ENCODE measurements around the gene TUBB2A. TPM values are rescaled to one million over a fixed set of nuclear protein-coding genes. Genes with fewer than 3 reads are reported as not detected.

The TUBB2A gene
- total and polyA plus RNA-seq, 2 of the 8 experiments (the other 6 are each of a cell fraction or from before 2014, with no cell fraction given) = 315 to 330 TPM

GRCh38 chr6:3194535-3195419 lies 37.4 kb upstream of the TUBB2A start:
- H4K8ac ChIP-seq (ENCODE audit: extremely low read depth, insufficient read depth, low read length) = no peak overlapping the region
- ChIA-PET CTCF (ENCODE audit: partially characterized antibody) (interaction anchor here (0.7 to 4.5 kb wide), 21 partner anchors 8 to 171 kb away, joined by 3 to 25 read pairs (median 3); partner anchors contain the start of gene TUBB2A), POLR2A (ENCODE audit: partially characterized antibody) (interaction anchor here (0.9 to 4.0 kb wide), 14 partner anchors 8 to 87 kb away, joined by 3 to 32 read pairs (median 4); partner anchors contain the start of genes TUBB2A and TUBB2B)
- H2BK20ac ChIP-seq (ENCODE audit: low read length) = peak overlapping the region; percentile 84
- H2BK120ac ChIP-seq (replicated peaks; ENCODE audit: low read depth, low read length) = no peak overlapping the region
- H2BK15ac ChIP-seq (ENCODE audit: low read length) = peak overlapping the region; percentile 19; the same call in 1 of the 2 replicates
- no peaks in the 10 kb centered on the region for H3K79me2 ChIP-seq (ENCODE audit: control insufficient read depth in 1 of 2, insufficient read depth in 2 of 2, low read length in 2 of 2)
- H4K91ac ChIP-seq (replicated peaks; ENCODE audit: insufficient read length, low read length) = peak overlapping the region; percentile 28
- no peak for FAIRE-seq
- H3K23ac ChIP-seq (ENCODE audit: insufficient read length) = no peak overlapping the region
- H2AFZ ChIP-seq (ENCODE audit: low read length) = peak overlapping the region; percentile 86; the same call in 1 of the 2 replicates
- H3K9ac ChIP-seq (replicated peaks in 1 of 4; ENCODE audit: extremely low read depth in 1 of 4, low read depth in 3 of 4, low read length in 3 of 4) = peak overlapping the region in 2 of 4 experiments; percentile 7 to 12; a peak in 3 of 7 replicates
- H4K20me1 ChIP-seq (replicated peaks in 1 of 2; ENCODE audit: control insufficient read depth in 1 of 2, insufficient read depth in 2 of 2, low read length in 2 of 2) = no peaks in the 10 kb centered on the region
- peaks cover 15 to 24% (median 20%) of the 10 kb centered on the region in 4 experiments for H3K4me1 ChIP-seq (replicated peaks in 1 of 4; ENCODE audit: control insufficient read depth in 3 of 4, insufficient read depth in 4 of 4, low read length in 3 of 4)
- TF ChIP-seq EGR1 (IDR thresholded peaks at IDR 0.05; ENCODE audit: borderline replicate concordance, low read depth, low read length) (no peak), SUZ12 (IDR thresholded peaks at IDR 0.05; ENCODE audit: low read length) (no peak), YY1 (IDR thresholded peaks at IDR 0.05; ENCODE audit: low read depth, low read length) (no peak), ATF3 (IDR thresholded peaks at IDR 0.05; ENCODE audit: insufficient read depth, low read depth, low read length) (no peak), TAF1 (IDR thresholded peaks at IDR 0.05; ENCODE audit: low read depth, low read length) (no peak), GABPA (IDR thresholded peaks at IDR 0.05; ENCODE audit: borderline replicate concordance, insufficient read depth, low read length) (no peak), POLR2A (IDR thresholded peaks at IDR 0.05; ENCODE audit: control extremely low read depth in 1 of 2, low read depth in 2 of 2, low read length in 2 of 2) (no peak), JUN (IDR thresholded peaks at IDR 0.05; ENCODE audit: low read depth, low read length) (no peak), JUND (IDR thresholded peaks at IDR 0.05; ENCODE audit: low read length) (no peak), TEAD4 (IDR thresholded peaks at IDR 0.05; ENCODE audit: low read depth, low read length) (no peak)
- peak overlapping the region; percentile 93 for H3K18ac ChIP-seq (ENCODE audit: extremely low read depth, low read length)
- H2BK5ac ChIP-seq (ENCODE audit: low read depth, low read length) = peak overlapping the region; percentile 85; the same call in 1 of the 2 replicates
- no peak overlapping the region for H4K5ac ChIP-seq (ENCODE audit: insufficient read length, low read depth, low read length)
- no peak overlapping the region for H3K4ac ChIP-seq (replicated peaks; ENCODE audit: insufficient read length, low read depth, low read length)
- peak overlapping the region; percentile 43 to 67 for H3K4me2 ChIP-seq (ENCODE audit: insufficient read depth in 1 of 2, low read depth in 2 of 2, low read length in 2 of 2)
- H3K4me3 ChIP-seq (ENCODE audit: extremely low read depth in 1 of 4, insufficient read depth in 2 of 4, low read depth in 3 of 4, low read length in 4 of 4) = peak overlapping the region in 1 of 4 experiments; percentile 28; a peak in 1 of 8 replicates
- H3K9me3 ChIP-seq (ENCODE audit: insufficient read depth in 2 of 2, low read depth in 1 of 2, low read length in 1 of 2) = 0 out of 4 replicates have a peak, but pooled peaks cover 0 to 4% of the 10 kb centered on the region in 2 experiments
- WGBS, 2 experiments (ENCODE audit: extremely low coverage in 1 of 2, insufficient coverage in 1 of 2, insufficient read length in 1 of 2, insufficient replicate concordance in 2 of 2, low coverage in 1 of 2, low lambda C conversion rate in 2 of 2, missing lambda C conversion rate in 1 of 2) = 40% methylated on average over 19 of the region's 19 CpGs; no CpG with 5 or more reads in 1 of the 2 experiments
- peak overlapping the region; percentile 68 for H3K27ac ChIP-seq (ENCODE audit: low read depth, low read length)
- no peaks in the 10 kb centered on the region; the same call in 1 of the 2 replicates for H3K79me1 ChIP-seq (ENCODE audit: low read depth, low read length)
- peak overlapping the region; percentile 56; the same call in 1 of the 2 replicates for H2BK12ac ChIP-seq (ENCODE audit: low read depth, low read length)
- no peaks in the 10 kb centered on the region for H3K27me3 ChIP-seq (replicated peaks in 1 of 4; ENCODE audit: control insufficient read depth in 3 of 4, extremely low read depth in 1 of 4, insufficient read depth in 3 of 4, low read length in 3 of 4)
- no peak overlapping the region for H3K14ac ChIP-seq (ENCODE audit: insufficient read length)
- peak overlapping the region; percentile 71; the same call in 1 of the 2 replicates for H2AK5ac ChIP-seq (ENCODE audit: low read depth, low read length)
- H3K23me2 ChIP-seq (ENCODE audit: low read depth, low read length) = no peaks in the 10 kb centered on the region
- H3K36me3 ChIP-seq (ENCODE audit: control insufficient read depth in 2 of 4, insufficient read depth in 4 of 4, low read length in 3 of 4) = no peaks in the 10 kb centered on the region
- DNase-seq (ENCODE audit: low read depth in 1 of 2, low spot score in 2 of 2) = peak in 1 of 2 experiments; percentile 62
- H3K56ac ChIP-seq (replicated peaks; ENCODE audit: insufficient read length, low read depth, low read length) = no peak overlapping the region
